Erythroblast (primary cell): Measurements from ENCODE around the gene TCF20.

Experiments used
- GATA1 ChIP-seq: IDR thresholded peaks from 2 replicates; pipeline ENCODE4 v1.6.1; 2011; ENCODE audit warnings: low read depth, mild to moderate bottlenecking, control low read depth, low read length, moderate library complexity
- POLR2A ChIP-seq: IDR thresholded peaks from 2 replicates; pipeline ENCODE4 v1.6.1; 2011; ENCODE audit warnings: mild to moderate bottlenecking, low read length

- TF ChIP-seq POLR2A (no peak), GATA1 (no peak)
Measured at GRCh38 chr22:42281284-42281683, 10.8 kb upstream of the TCF20 start.
